Measurements from ENCODE around the gene HIPK2.

DNA sequence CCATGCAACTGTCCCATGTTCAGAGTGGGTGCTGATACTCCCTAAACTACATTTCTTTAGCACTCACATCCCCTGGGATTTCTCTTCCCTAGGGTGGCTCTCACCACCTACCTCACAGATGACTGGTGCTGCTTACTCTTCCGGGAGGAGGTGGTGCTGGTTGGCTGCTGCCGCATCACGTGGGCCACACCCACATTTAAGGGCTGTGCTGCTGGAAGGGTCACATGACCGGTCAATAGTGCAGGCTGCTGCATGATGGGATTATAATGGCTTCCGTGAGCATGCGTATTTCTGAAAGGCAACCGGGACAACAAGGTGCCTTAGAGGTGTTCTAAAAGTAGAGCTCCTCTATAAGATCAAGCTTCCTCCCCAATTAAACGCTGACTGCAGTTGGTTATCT lies 177.5 kb downstream of the HIPK2 start:
- TF ChIP-seq FOXA1 (IDR thresholded peaks at IDR 0.05) (no peak), SUZ12 (IDR thresholded peaks at IDR 0.05) (no peak), ZNF384 (IDR thresholded peaks at IDR 0.05) (no peak), NFRKB (IDR thresholded peaks at IDR 0.05) (no peak), FOXM1 (IDR thresholded peaks at IDR 0.05; ENCODE audit: borderline replicate concordance) (no peak), ARNT (IDR thresholded peaks at IDR 0.05) (no peak)

All from HEK293T (cell line).